ENCODE measurements around the gene TAS2R60. TPM values are rescaled to one million over a fixed set of nuclear protein-coding genes. Genes with fewer than 3 reads are reported as not detected.
"Not testable (repeated sequence)": the region's sequence is repeated elsewhere in the genome, so short reads cannot be mapped to it uniquely, and the experiment has no call there.

The TAS2R60 gene
- total and polyA plus RNA-seq, 12 donors = 0.42 TPM; not detected in 11

GRCh38 chr7:143485500-143485899, 42.2 kb downstream of the TAS2R60 start:
- peak overlapping the region in 1 of 5 donors; percentile 66 for H3K27ac ChIP-seq
- no peaks in the 10 kb centered on the region for H3K9me3 ChIP-seq (replicated peaks in 1 of 3)
- DNase-seq = no peak
- no peaks in the 10 kb centered on the region for H3K4me1 ChIP-seq (replicated peaks in 1 of 2)
- H3K27me3 ChIP-seq = no peaks in the 10 kb centered on the region
- intact Hi-C loops (cut with DNase I) = no loop called here
- WGBS, 4 donors = 59 to 85% (median 68%) methylated on average over 6 of the region's 6 CpGs
- TF ChIP-seq POLR2A (IDR thresholded peaks at IDR 0.05) = no peak
- TF ChIP-seq CTCF (IDR thresholded peaks at IDR 0.05) = no peak
- no peak overlapping the region for H3K4me3 ChIP-seq
- H3K36me3 ChIP-seq (replicated peaks in 1 of 2) = no peaks in the 10 kb centered on the region

DNA sequence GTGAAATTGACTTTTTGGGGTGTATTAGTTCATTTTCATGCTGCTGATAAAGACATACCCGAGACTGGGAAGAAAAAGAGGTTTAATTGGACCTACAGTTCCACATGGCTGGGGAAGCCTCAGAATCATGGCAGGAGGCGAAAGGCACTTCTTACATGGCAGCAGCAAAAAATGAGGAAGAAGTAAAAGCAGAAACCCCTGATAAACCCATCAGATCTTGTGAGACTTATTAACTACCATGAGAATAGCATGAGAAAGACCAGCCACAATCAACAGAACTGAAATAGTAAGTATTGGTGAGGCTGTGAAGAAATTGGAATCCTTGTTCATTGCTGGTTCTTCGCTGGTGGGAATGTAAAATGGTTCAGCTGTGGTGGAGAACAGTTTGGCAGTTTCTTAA, 43.0 kb downstream of the TAS2R60 start:
- H3K4me1 ChIP-seq (replicated peaks in 1 of 2); H3K27me3 ChIP-seq; H3K4me3 ChIP-seq; H3K36me3 ChIP-seq (replicated peaks in 1 of 2); DNase-seq; intact Hi-C loops (cut with DNase I); H3K9me3 ChIP-seq (replicated peaks in 1 of 3): not testable (repeated sequence)
- WGBS, 4 donors = 74 to 79% (median 77%) methylated on average over 3 of the region's 3 CpGs
- H3K27ac ChIP-seq = peak overlapping the region in 2 of 5 donors; percentile 53 to 66

DNA sequence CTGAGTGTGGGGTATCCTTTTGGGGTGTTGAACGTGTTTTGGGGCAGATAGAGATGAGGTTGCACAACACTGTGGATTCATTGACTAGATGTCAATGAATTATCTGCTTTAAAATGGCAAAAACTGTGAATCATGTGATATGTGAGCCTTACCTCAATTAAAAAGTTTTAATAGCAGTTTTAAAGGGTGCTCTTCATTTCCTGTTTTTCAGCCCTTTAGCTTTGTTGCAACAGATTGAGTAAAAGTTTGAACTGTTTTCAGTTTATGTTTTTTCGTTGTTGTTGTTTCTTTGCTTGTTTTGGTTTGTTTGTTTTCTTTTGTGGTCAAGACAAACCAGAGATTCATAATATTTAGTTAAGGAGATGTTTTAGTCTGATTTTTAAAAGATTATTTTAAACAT, 43.8 kb downstream of the TAS2R60 start:
- WGBS, 4 donors = 41 to 65% (median 55%) methylated on average over 2 of the region's 2 CpGs

DNA sequence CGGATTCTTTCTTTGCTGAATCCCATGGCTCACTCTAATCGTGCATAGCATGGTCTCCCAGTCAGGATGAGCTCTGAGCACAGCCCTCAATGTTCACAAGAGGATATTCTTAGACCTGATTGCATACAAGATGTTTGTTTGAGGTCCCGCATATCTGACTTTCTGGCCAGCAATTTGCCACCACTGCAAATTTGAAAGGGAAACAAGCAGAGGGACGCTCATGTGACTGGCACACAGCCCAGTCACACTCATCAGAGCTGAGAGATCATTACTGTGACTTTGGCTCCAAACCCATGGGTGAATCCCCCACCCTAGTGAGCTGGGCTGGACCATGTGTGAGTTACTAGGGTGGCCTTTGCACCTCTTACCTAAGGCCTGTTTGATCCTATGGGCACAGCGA, 44.3 kb downstream of the TAS2R60 start:
- peak; percentile 43 to 83 (median 61) for DNase-seq
- Histone ChIP-seq H3K27ac (peak overlapping the region in 3 of 5 donors; percentile 27 to 80 (median 66)), H3K4me3 (no peak overlapping the region), H3K9me3 (replicated peaks in 1 of 3) (no peaks in the 10 kb centered on the region), H3K36me3 (replicated peaks in 1 of 2) (no peaks in the 10 kb centered on the region), H3K27me3 (no peaks in the 10 kb centered on the region), H3K4me1 (replicated peaks in 1 of 2) (peaks cover 0 to 4% of the 10 kb centered on the region in 2 donors)
- 42 to 51% (median 47%) methylated on average over 4 to 5 of the region's 5 CpGs for WGBS, 4 donors
- TF ChIP-seq CTCF (IDR thresholded peaks at IDR 0.05) (no peak), POLR2A (IDR thresholded peaks at IDR 0.05) (no peak)
- intact Hi-C loops (cut with DNase I) = no loop called here

More for the DNA sequence above, 43.8 kb downstream of the TAS2R60 start:
- H3K9me3 ChIP-seq (replicated peaks in 1 of 3) = no peaks in the 10 kb centered on the region
- H3K4me1 ChIP-seq (replicated peaks in 1 of 2) = peaks cover 0 to 3% of the 10 kb centered on the region in 2 donors
- no peak for TF ChIP-seq POLR2A (IDR thresholded peaks at IDR 0.05)
- TF ChIP-seq CTCF (IDR thresholded peaks at IDR 0.05) = no peak
- no peaks in the 10 kb centered on the region for H3K27me3 ChIP-seq
- H3K27ac ChIP-seq = peak overlapping the region in 3 of 5 donors; percentile 27 to 80 (median 66)
- DNase-seq = no peak
- no peaks in the 10 kb centered on the region for H3K36me3 ChIP-seq (replicated peaks in 1 of 2)
- no peak overlapping the region for H3K4me3 ChIP-seq
- intact Hi-C loops (cut with DNase I) = no loop called here

DNA sequence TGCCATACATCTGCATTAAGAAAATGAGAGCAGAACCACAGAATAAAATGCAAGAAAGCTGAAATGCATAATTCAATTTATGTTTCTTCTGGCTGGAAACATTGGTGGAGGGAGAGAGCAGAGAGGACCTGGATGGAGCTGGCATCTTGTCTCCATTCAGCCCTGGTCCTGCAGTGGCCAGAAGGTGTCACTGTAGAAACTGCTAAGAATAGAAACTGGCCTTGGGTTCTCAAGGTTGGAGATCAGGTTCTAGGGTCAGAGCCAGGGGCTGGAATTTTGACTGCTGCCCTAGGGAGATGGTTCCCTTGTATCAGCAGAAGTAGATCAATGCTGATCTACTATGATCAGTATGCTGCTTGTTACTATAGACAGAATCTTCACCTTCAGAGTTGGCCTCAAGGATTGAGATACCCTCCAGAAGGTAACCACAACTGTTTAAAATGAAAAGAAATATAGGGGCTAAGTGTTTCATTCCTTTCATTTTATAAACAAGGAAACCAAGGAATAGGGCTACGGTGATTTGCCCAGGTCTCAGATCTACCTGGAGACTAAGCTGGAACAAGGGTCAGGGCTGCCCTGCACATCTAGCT, 47.6 kb downstream of the TAS2R60 start:
- no peak overlapping the region for H3K27ac ChIP-seq
- intact Hi-C loops (cut with DNase I) = no loop called here
- peak in 2 of 7 donors; percentile 27 to 28 for DNase-seq
- WGBS, 4 donors = 92 to 100% (median 95%) methylated on average over 1 of the region's 1 CpG
- no peak overlapping the region for H3K4me3 ChIP-seq
- H3K27me3 ChIP-seq = no peaks in the 10 kb centered on the region
- peaks cover 0 to 4% of the 10 kb centered on the region in 2 donors for H3K4me1 ChIP-seq (replicated peaks in 1 of 2)
- H3K36me3 ChIP-seq (replicated peaks in 1 of 2) = no peaks in the 10 kb centered on the region
- H3K9me3 ChIP-seq (replicated peaks in 1 of 3) = no peaks in the 10 kb centered on the region
- TF ChIP-seq CTCF (IDR thresholded peaks at IDR 0.05) (peak; percentile 14 to 45 (median 34)), POLR2A (IDR thresholded peaks at IDR 0.05) (no peak)
